ENCODE results near the gene NUP107. TPM values are rescaled to one million over a fixed set of nuclear protein-coding genes. Genes with fewer than 3 reads are reported as not detected.

NUP107 gene
- total and polyA plus RNA-seq, 2 experiments from 2014 or later = 23.0 to 40.1 TPM

DNA sequence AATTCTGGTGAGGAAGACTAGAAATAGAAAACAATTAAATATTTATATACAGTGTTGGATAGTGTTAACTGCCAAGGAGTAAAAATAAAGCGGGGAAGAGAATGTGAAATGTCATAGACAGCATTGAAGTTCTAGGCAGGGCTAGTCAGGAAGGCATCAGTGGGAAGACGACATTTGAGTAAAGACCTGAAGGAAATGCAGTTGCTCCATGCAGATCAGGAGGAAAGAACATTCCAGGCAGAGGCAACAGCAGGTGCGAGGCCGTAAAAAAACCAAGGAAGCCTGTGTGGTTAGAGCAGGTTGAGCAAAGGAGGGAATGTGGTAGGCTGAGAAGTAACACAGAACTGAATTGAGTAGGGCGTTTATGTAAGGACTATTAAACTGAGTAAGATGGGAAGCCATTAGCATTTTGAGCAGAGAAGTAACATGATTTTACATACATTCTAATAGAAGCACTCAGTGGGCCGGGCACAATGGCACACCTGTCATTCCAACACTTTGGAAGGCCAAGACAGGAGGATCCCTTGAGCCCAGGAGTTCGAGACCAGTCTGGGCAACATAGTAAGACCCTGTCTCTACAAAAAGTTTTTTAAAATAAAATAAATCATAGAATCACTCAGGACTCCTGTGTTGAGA, 74.1 kb downstream of the NUP107 start:
- WGBS (ENCODE audit: low lambda C conversion rate, missing lambda C conversion rate) = 97% methylated on average over 7 of the region's 7 CpGs
- TF ChIP-seq EZH2phosphoT487 (IDR thresholded peaks at IDR 0.05; ENCODE audit: low read depth, severe bottlenecking, unreplicated experiment) (no peak), EZH2 (IDR thresholded peaks at IDR 0.05; ENCODE audit: borderline replicate concordance) (no peak)
- TF ChIP-seq, protein P1, sequence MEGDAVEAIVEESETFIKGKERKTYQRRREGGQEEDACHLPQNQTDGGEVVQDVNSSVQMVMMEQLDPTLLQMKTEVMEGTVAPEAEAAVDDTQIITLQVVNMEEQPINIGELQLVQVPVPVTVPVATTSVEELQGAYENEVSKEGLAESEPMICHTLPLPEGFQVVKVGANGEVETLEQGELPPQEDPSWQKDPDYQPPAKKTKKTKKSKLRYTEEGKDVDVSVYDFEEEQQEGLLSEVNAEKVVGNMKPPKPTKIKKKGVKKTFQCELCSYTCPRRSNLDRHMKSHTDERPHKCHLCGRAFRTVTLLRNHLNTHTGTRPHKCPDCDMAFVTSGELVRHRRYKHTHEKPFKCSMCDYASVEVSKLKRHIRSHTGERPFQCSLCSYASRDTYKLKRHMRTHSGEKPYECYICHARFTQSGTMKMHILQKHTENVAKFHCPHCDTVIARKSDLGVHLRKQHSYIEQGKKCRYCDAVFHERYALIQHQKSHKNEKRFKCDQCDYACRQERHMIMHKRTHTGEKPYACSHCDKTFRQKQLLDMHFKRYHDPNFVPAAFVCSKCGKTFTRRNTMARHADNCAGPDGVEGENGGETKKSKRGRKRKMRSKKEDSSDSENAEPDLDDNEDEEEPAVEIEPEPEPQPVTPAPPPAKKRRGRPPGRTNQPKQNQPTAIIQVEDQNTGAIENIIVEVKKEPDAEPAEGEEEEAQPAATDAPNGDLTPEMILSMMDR (IDR thresholded peaks at IDR 0.05; ENCODE audit: poor library complexity) = no peak

DNA sequence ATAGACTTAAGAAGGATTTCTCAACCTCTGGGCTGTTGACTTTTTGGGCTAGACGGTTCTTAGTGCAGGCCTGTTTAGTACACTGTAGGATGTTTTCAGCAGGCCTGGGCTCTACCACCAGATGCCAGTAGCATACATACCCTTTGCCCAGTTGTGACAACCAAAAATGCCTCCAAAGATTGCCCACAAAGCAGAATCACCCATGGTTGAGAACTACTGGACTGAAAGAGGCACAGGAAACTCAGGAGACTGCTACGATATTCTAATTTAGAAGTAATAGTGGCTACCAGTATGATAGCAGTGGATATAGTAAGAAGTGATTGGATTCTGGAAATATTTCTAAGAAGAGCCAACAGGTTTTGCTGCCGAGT, 74.6 kb downstream of the NUP107 start:
- DNase-seq (ENCODE audit: low spot score) = no peak
- no peaks in the 10 kb centered on the region for H4K20me1 ChIP-seq (ENCODE audit: insufficient read depth, poor library complexity, severe bottlenecking)
- no peaks in the 10 kb centered on the region for H3K27me3 ChIP-seq
- no peaks in the 10 kb centered on the region for H3K79me2 ChIP-seq
- H3K9me3 ChIP-seq (ENCODE audit: low read depth) = no peaks in the 10 kb centered on the region
- 93% methylated on average over 3 of the region's 3 CpGs for WGBS (ENCODE audit: low lambda C conversion rate, missing lambda C conversion rate)
- H2AFZ ChIP-seq = no peak overlapping the region
- no peak overlapping the region for H3K4me2 ChIP-seq
- TF ChIP-seq EZH2 (IDR thresholded peaks at IDR 0.05; ENCODE audit: borderline replicate concordance) = no peak
- TF ChIP-seq, protein P1 (IDR thresholded peaks at IDR 0.05; ENCODE audit: poor library complexity) = no peak
- TF ChIP-seq EZH2phosphoT487 (IDR thresholded peaks at IDR 0.05; ENCODE audit: low read depth, severe bottlenecking, unreplicated experiment) = no peak
- H3K4me3 ChIP-seq = no peak overlapping the region
- no peaks in the 10 kb centered on the region for H3K36me3 ChIP-seq (replicated peaks; ENCODE audit: insufficient read depth, low read depth)
- H3K27ac ChIP-seq = no peak overlapping the region
- H3K4me1 ChIP-seq (ENCODE audit: insufficient read depth) = no peaks in the 10 kb centered on the region
- no peaks in the 10 kb centered on the region for H3K9me2 ChIP-seq (replicated peaks; ENCODE audit: insufficient read depth)

More for the DNA sequence above, 74.1 kb downstream of the NUP107 start:
- DNase-seq (ENCODE audit: low spot score) = no peak
- H4K20me1 ChIP-seq (ENCODE audit: insufficient read depth, poor library complexity, severe bottlenecking) = no peaks in the 10 kb centered on the region
- H3K4me1 ChIP-seq (ENCODE audit: insufficient read depth) = no peaks in the 10 kb centered on the region
- no peak overlapping the region for H3K4me2 ChIP-seq
- H3K27ac ChIP-seq = no peak overlapping the region
- no peaks in the 10 kb centered on the region for H3K9me3 ChIP-seq (ENCODE audit: low read depth)
- H3K27me3 ChIP-seq = no peaks in the 10 kb centered on the region
- no peaks in the 10 kb centered on the region for H3K79me2 ChIP-seq
- no peaks in the 10 kb centered on the region for H3K36me3 ChIP-seq (replicated peaks; ENCODE audit: insufficient read depth, low read depth)
- H3K9me2 ChIP-seq (replicated peaks; ENCODE audit: insufficient read depth) = no peaks in the 10 kb centered on the region
- no peak overlapping the region for H2AFZ ChIP-seq
- H3K4me3 ChIP-seq = no peak overlapping the region

DNA sequence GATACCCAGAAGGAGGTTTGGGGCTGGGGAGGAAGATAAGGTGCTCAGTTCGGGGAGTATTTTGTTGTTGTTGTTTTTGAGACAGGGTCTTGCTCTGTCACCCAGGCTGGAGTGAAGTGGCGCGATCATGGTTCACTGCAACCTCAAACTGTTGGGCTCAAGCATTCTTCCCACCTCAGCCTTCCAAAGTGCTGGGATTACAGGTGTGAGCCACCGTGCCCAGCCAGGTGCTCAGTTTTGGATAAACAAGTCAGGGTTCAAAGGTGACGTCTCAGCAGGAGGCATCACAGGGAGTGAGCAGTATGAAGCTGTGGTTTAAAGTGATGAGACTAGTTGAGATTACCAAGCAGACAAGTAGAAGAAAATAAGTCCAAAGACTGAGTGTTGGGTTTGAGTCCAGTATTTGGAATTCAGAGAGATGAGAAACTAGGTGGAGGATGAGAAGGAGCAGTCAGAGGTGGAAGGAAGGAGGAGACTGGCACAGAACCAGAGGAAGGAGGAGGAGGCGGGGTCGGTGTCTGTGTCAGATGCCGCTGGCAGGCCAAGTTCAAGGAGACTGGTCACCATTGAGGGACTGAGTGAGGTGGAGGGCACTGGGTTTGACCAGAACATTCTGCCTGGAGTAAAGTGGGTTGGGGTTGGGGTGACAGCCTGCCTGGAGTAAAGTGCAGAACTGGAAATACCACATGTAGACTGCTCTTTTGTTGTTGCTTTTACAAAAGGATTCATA, 75.3 kb downstream of the NUP107 start:
- no peak for DNase-seq (ENCODE audit: low spot score)
- Histone ChIP-seq H3K27ac (no peak overlapping the region), H4K20me1 (ENCODE audit: insufficient read depth, poor library complexity, severe bottlenecking) (no peaks in the 10 kb centered on the region), H3K4me1 (ENCODE audit: insufficient read depth) (no peaks in the 10 kb centered on the region), H3K4me3 (no peak overlapping the region), H3K9me2 (replicated peaks; ENCODE audit: insufficient read depth) (no peaks in the 10 kb centered on the region), H2AFZ (no peak overlapping the region), H3K27me3 (no peaks in the 10 kb centered on the region), H3K4me2 (no peak overlapping the region), H3K9me3 (ENCODE audit: low read depth) (no peaks in the 10 kb centered on the region), H3K79me2 (no peaks in the 10 kb centered on the region), H3K36me3 (replicated peaks; ENCODE audit: insufficient read depth, low read depth) (no peaks in the 10 kb centered on the region)
- no peak for TF ChIP-seq EZH2 (IDR thresholded peaks at IDR 0.05; ENCODE audit: borderline replicate concordance)
- TF ChIP-seq, protein P1 (IDR thresholded peaks at IDR 0.05; ENCODE audit: poor library complexity) = no peak
- no peak for TF ChIP-seq EZH2phosphoT487 (IDR thresholded peaks at IDR 0.05; ENCODE audit: low read depth, severe bottlenecking, unreplicated experiment)
- WGBS (ENCODE audit: low lambda C conversion rate, missing lambda C conversion rate) = 88% methylated on average over 8 of the region's 8 CpGs
